ENCODE measurements around the gene GSPT1.

GSPT1 gene

DNA sequence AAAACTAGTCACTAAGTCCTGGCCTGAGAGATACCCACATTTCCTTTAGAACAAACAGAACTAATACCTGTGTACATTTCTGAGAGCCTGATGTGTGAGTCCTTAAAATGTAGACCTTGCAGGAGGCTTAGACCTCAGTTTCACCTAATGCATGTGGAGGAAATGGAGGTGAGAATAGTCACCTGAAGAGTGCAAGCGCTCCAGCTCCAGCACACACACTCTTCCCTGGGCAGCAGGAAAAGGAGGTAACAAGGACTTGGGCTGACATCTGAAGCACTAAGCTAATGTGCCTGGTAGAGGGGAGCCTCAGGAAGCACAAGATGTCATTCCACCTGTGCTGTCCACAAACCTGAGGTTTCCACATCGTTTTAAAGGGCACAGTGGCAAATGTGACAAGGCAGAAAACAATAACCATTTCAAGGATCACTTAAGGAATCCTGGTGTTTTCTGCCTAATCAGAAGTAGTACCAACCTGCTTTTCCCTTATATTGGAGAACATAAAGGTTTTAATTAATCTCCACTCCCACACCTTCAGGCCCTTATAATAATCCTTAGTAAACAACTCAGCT lies 47.3 kb downstream of the GSPT1 start:
- H3K36me3 ChIP-seq = peaks cover 60% of the 10 kb centered on the region
- H3K4me1 ChIP-seq = peaks cover 10% of the 10 kb centered on the region
- H3K9ac ChIP-seq = no peak overlapping the region
- H3K27ac ChIP-seq = no peak overlapping the region
- H3K9me3 ChIP-seq = no peaks in the 10 kb centered on the region
- peaks cover 62% of the 10 kb centered on the region for H4K20me1 ChIP-seq
- TF ChIP-seq Cebpa-rat (IDR thresholded peaks at IDR 0.05) = no peak
- no peak overlapping the region for H3K4me2 ChIP-seq
- H3K27me3 ChIP-seq = no peaks in the 10 kb centered on the region
- no peak overlapping the region for H3K4me3 ChIP-seq

GRCh38 chr16:11862489-11862888 lies 53.3 kb downstream of the GSPT1 start:
- no peak for TF ChIP-seq Cebpa-rat (IDR thresholded peaks at IDR 0.05)
- Histone ChIP-seq H3K4me3 (no peak overlapping the region), H3K4me1 (peaks cover 10% of the 10 kb centered on the region), H3K4me2 (no peak overlapping the region), H3K9ac (no peak overlapping the region), H3K27me3 (no peaks in the 10 kb centered on the region), H4K20me1 (peaks cover 50% of the 10 kb centered on the region), H3K9me3 (no peaks in the 10 kb centered on the region), H3K36me3 (0 out of 2 replicates have a peak, but pooled peaks cover 20% of the 10 kb centered on the region), H3K27ac (no peak overlapping the region)

GRCh38 chr16:11857161-11857560 lies 58.6 kb downstream of the GSPT1 start:
- Histone ChIP-seq H3K9ac (no peak overlapping the region), H3K27me3 (no peaks in the 10 kb centered on the region), H3K9me3 (no peaks in the 10 kb centered on the region), H3K36me3 (peaks cover 35% of the 10 kb centered on the region), H4K20me1 (peaks cover 69% of the 10 kb centered on the region), H3K4me1 (peaks cover 24% of the 10 kb centered on the region), H3K4me2 (no peak overlapping the region), H3K4me3 (no peak overlapping the region), H3K27ac (no peak overlapping the region)
- no peak for TF ChIP-seq Cebpa-rat (IDR thresholded peaks at IDR 0.05)

- Histone ChIP-seq H3K36me3 (peaks cover 53% of the 10 kb centered on the region), H3K9ac (peak overlapping the region; percentile 98), H3K4me3 (peak overlapping the region; percentile 82), H3K27me3 (no peaks in the 10 kb centered on the region), H4K20me1 (peaks cover 78% of the 10 kb centered on the region), H3K4me2 (peak overlapping the region; percentile 98), H3K9me3 (no peaks in the 10 kb centered on the region), H3K4me1 (peaks cover 56% of the 10 kb centered on the region), H3K27ac (peak overlapping the region; percentile 97)
- TF ChIP-seq Cebpa-rat (IDR thresholded peaks at IDR 0.05) = no peak
These were observed 63.5 kb downstream of the GSPT1 start for GRCh38 chr16:11852092-11852809.

GRCh38 chr16:11851294-11852091 lies 64.3 kb downstream of the GSPT1 start, which contains the start of gene RSL1D1:
Gene RSL1D1 (minus strand): TSS chr16:11851542. CDS start chr16:11851512, 30 bp downstream.
- no peak for TF ChIP-seq Cebpa-rat (IDR thresholded peaks at IDR 0.05)
- Histone ChIP-seq H3K9me3 (no peaks in the 10 kb centered on the region), H3K27ac (peak within 1 kb of the TSS; percentile 97), H4K20me1 (peaks cover 78% of the 10 kb centered on the region), H3K4me1 (peaks cover 56% of the 10 kb centered on the region), H3K27me3 (no peaks in the 10 kb centered on the region), H3K9ac (peak within 1 kb of the TSS; percentile 98), H3K4me2 (peak within 1 kb of the TSS; percentile 98), H3K36me3 (peaks cover 53% of the 10 kb centered on the region), H3K4me3 (peak within 1 kb of the TSS; percentile 82)

- Histone ChIP-seq H3K27me3 (no peaks in the 10 kb centered on the region), H3K4me1 (peaks cover 46% of the 10 kb centered on the region), H3K4me2 (peak overlapping the region; percentile 98), H3K36me3 (peaks cover 65% of the 10 kb centered on the region), H3K27ac (no peak overlapping the region), H3K4me3 (no peak overlapping the region), H4K20me1 (peaks cover 83% of the 10 kb centered on the region), H3K9me3 (no peaks in the 10 kb centered on the region), H3K9ac (0 out of 2 replicates have a peak overlapping the region, but pooled peaks have one; percentile 31)
- TF ChIP-seq Cebpa-rat (IDR thresholded peaks at IDR 0.05) = no peak
These were observed 66.9 kb downstream of the GSPT1 start for GRCh38 chr16:11848842-11849241.

GRCh38 chr16:11844499-11844898 lies 71.3 kb downstream of the GSPT1 start:
- Histone ChIP-seq H3K27me3 (no peaks in the 10 kb centered on the region), H3K9ac (no peak overlapping the region), H4K20me1 (peaks cover 100% of the 10 kb centered on the region), H3K9me3 (no peaks in the 10 kb centered on the region), H3K36me3 (peaks cover 100% of the 10 kb centered on the region), H3K4me2 (no peak overlapping the region), H3K27ac (no peak overlapping the region), H3K4me1 (peaks cover 17% of the 10 kb centered on the region), H3K4me3 (no peak overlapping the region)
- TF ChIP-seq Cebpa-rat (IDR thresholded peaks at IDR 0.05) = no peak

DNA sequence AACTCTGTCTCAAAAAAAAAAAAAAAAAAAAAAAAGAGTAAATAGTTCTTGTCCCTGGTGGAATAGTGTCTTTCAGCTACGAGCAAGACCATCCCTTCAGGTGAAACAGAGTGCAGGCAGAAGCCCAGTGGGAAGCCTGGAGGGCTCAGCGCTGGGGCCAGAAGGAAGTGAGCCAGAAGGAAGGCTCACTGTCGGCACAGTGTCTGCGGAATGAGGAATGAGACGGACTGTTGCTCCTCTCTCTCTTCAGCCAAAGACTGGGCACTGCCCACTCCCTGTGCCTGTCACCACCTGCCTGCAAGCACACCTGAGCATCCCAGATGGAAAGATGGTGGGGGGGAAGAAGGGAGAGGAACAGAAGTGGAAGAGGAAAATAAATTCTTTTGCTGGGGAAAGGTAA lies 71.9 kb downstream of the GSPT1 start:
- no peaks in the 10 kb centered on the region for H3K9me3 ChIP-seq
- H3K9ac ChIP-seq = no peak overlapping the region
- H4K20me1 ChIP-seq = peaks cover 100% of the 10 kb centered on the region
- H3K27ac ChIP-seq = no peak overlapping the region
- TF ChIP-seq Cebpa-rat (IDR thresholded peaks at IDR 0.05) = no peak
- H3K4me2 ChIP-seq = no peak overlapping the region
- peaks cover 11% of the 10 kb centered on the region for H3K4me1 ChIP-seq
- H3K36me3 ChIP-seq = peaks cover 100% of the 10 kb centered on the region
- no peak overlapping the region for H3K4me3 ChIP-seq
- H3K27me3 ChIP-seq = no peaks in the 10 kb centered on the region

- Histone ChIP-seq H3K9me3 (no peaks in the 10 kb centered on the region), H3K27me3 (no peaks in the 10 kb centered on the region), H3K4me3 (no peak overlapping the region), H3K9ac (no peak overlapping the region), H3K4me1 (peaks cover 4% of the 10 kb centered on the region; the same call in 1 of the 2 replicates), H3K27ac (no peak overlapping the region), H4K20me1 (peaks cover 100% of the 10 kb centered on the region), H3K36me3 (peaks cover 100% of the 10 kb centered on the region), H3K4me2 (no peak overlapping the region)
- no peak for TF ChIP-seq Cebpa-rat (IDR thresholded peaks at IDR 0.05)
These were observed 72.5 kb downstream of the GSPT1 start for GRCh38 chr16:11843206-11843605.

- Histone ChIP-seq H3K27me3 (no peaks in the 10 kb centered on the region), H3K9ac (no peak overlapping the region), H3K4me1 (no peaks in the 10 kb centered on the region), H3K4me3 (no peak overlapping the region), H4K20me1 (peaks cover 100% of the 10 kb centered on the region), H3K27ac (no peak overlapping the region), H3K9me3 (no peaks in the 10 kb centered on the region), H3K4me2 (no peak overlapping the region), H3K36me3 (peaks cover 100% of the 10 kb centered on the region)
- no peak for TF ChIP-seq Cebpa-rat (IDR thresholded peaks at IDR 0.05)
These were observed 74.7 kb downstream of the GSPT1 start for GRCh38 chr16:11841026-11841425.
